Esophagus muscularis mucosa (tissue), 4 donors: Measurements from ENCODE around the gene CC2D1A. TPM values are rescaled to one million over a fixed set of nuclear protein-coding genes. Genes with fewer than 3 reads are reported as not detected.

Source experiments
- DNase-seq: peaks from one replicate; pipeline ENCODE4 v3.0.0-alpha.2; 2017; ENCODE audit errors: extremely low spot score
- H3K27ac ChIP-seq, 4 donors: fragments of 200-600 bp; sonication (generic); replicated peaks in 1 of 4; 1 replicate in 3 of 4; 2 replicates in 1 of 4; pipeline ENCODE4 v1.5.1; 2016 to 2019; ENCODE audit warnings: mild to moderate bottlenecking in 1 of 4
- H3K27me3 ChIP-seq, 4 donors: fragments of 200-600 bp; sonication (generic); one replicate each; pipeline versions ENCODE4 v1.5.1 to v1.6.0; 2016 to 2019
- H3K36me3 ChIP-seq, 4 donors: fragments of 200-600 bp; sonication (generic); one replicate each; pipeline ENCODE4 v1.5.1; 2016 to 2019
- H3K4me1 ChIP-seq, 4 donors: fragments of 200-600 bp; sonication (generic); one replicate each; pipeline ENCODE4 v1.5.1; 2016 to 2019
- H3K4me3 ChIP-seq, 4 donors: fragments of 200-600 bp; sonication (generic); 1 replicate in 2 of 4; 2 replicates in 2 of 4; pipeline ENCODE4 v1.5.1; 2016 to 2019; ENCODE audit warnings: mild to moderate bottlenecking in 4 of 4, moderate library complexity in 1 of 4
- H3K9me3 ChIP-seq, 4 donors: fragments of 200-600 bp; sonication (generic); 1 replicate in 3 of 4; 2 replicates in 1 of 4; pipeline ENCODE4 v1.5.1; 2016 to 2019
- EP300 ChIP-seq: sonication (generic); formaldehyde crosslinking; IDR thresholded peaks from one replicate; pipeline ENCODE4 v1.6.1; 2017; ENCODE audit warnings: antibody characterized with exemption
- POLR2A ChIP-seq: fragments of 450-650 bp; IDR thresholded peaks from one replicate; pipeline ENCODE4 v1.6.1; 2017; ENCODE audit warnings: antibody characterized with exemption, moderate library complexity, mild to moderate bottlenecking, low read depth
- POLR2AphosphoS5 ChIP-seq, 2 donors: sonication (generic); formaldehyde crosslinking; IDR thresholded peaks; one replicate each; pipeline ENCODE4 v1.6.1; 2017; ENCODE audit warnings: antibody characterized with exemption in 2 of 2
- WGBS: methylation state at CpG from one replicate; pipeline ENCODE4 v1.1.5; 2018; 5-methylcytosine and 5-hydroxymethylcytosine counted together
- intact Hi-C: fragments of 100-400 bp; cut with DNase I; formaldehyde crosslinking; loops from one replicate; pipeline ENCODE4 v1.15.1; 2023
- total RNA-seq, 4 donors: library from RNA; depleted of rRNA; stranded (reverse); fragments of >200 nt; gene quantifications; one replicate each; pipeline versions ENCODE4 v1.1.0 to v1.2.1, GENCODE V29; 2016
- TF ChIP-seq, protein P1 (sequence below), 3 experiments: fragments of 200-600 bp in 2 of 3; fragments of 450-650 bp in 1 of 3; sonication (generic) in 2 of 3; IDR thresholded peaks; one replicate each; pipeline ENCODE4 v1.5.1; 2017 to 2019; ENCODE audit warnings: antibody characterized with exemption in 3 of 3, mild to moderate bottlenecking in 2 of 3, moderate library complexity in 1 of 3

Gene CC2D1A
- total RNA-seq, 4 donors from 2014 or later: 22.9 to 42.8 (median 33.6) TPM

GRCh38 chr19:13872339-13872694 is 33.7 kb upstream of the CC2D1A start:
- Histone ChIP-seq H3K4me1 (peaks cover 7 to 16% (median 11%) of the 10 kb centered on the region in 4 donors), H3K9me3 (no peaks in the 10 kb centered on the region), H3K27ac (no peak overlapping the region), H3K36me3 (no peaks in the 10 kb centered on the region), H3K4me3 (peak overlapping the region; percentile 39 to 55 (median 47)), H3K27me3 (peaks cover 0 to 9% (median 0%) of the 10 kb centered on the region in 4 donors)
- intact Hi-C loops: no loop called here
- 53% methylated on average over 5 of the region's 5 CpGs for WGBS
- no peak for DNase-seq
- TF ChIP-seq POLR2A (no peak), POLR2AphosphoS5 (IDR thresholded peaks at IDR 0.05) (no peak), EP300 (no peak)
- TF ChIP-seq, protein P1, sequence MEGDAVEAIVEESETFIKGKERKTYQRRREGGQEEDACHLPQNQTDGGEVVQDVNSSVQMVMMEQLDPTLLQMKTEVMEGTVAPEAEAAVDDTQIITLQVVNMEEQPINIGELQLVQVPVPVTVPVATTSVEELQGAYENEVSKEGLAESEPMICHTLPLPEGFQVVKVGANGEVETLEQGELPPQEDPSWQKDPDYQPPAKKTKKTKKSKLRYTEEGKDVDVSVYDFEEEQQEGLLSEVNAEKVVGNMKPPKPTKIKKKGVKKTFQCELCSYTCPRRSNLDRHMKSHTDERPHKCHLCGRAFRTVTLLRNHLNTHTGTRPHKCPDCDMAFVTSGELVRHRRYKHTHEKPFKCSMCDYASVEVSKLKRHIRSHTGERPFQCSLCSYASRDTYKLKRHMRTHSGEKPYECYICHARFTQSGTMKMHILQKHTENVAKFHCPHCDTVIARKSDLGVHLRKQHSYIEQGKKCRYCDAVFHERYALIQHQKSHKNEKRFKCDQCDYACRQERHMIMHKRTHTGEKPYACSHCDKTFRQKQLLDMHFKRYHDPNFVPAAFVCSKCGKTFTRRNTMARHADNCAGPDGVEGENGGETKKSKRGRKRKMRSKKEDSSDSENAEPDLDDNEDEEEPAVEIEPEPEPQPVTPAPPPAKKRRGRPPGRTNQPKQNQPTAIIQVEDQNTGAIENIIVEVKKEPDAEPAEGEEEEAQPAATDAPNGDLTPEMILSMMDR (IDR thresholded peaks at IDR 0.05): no peak

DNA sequence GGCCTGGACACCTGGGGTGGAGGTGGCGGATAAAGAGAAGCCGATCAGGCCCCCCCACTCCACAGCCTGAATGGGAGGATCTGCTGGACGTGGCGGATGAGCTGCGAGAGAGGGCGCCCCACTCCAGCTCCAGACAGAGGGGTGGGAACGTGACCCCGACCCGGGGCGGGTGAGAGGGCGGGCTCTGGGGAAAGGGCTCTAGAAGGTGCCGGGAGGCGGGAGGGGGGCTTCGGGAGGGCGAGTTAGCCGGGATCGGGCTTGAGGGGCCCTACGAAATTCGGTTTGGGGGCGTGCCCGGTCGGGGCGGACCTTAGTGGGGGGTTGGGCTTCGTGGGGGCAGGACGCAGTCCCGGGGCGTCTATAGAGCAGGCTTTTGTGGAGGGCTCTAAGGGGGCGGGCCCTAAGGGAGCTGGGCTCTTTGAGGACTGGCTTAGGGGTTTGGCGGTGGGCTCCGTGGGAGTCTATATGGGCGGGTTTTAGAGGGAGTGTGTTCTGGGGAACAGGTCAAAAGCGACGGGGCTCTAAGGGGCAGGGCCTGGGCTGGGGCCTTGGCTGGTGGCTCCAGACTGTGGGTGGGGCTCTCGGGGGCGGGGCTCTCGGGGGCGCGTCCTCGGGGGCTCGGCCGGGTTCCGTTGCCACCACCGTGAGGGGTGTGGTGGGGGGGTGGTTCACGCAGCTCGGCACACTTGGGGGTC is 33.2 kb upstream of the CC2D1A start:
- no peaks in the 10 kb centered on the region for H3K36me3 ChIP-seq
- peaks cover 7 to 16% (median 11%) of the 10 kb centered on the region in 4 donors for H3K4me1 ChIP-seq
- no peak for TF ChIP-seq EP300
- no peak for TF ChIP-seq POLR2A
- no peak for TF ChIP-seq POLR2AphosphoS5 (IDR thresholded peaks at IDR 0.05)
- TF ChIP-seq, protein P1 (IDR thresholded peaks at IDR 0.05): peak in 1 of 3 experiments; percentile 5
- intact Hi-C loops: no loop called here
- H3K4me3 ChIP-seq: peak overlapping the region; percentile 39 to 55 (median 47)
- H3K27me3 ChIP-seq: peaks cover 0 to 9% (median 0%) of the 10 kb centered on the region in 4 donors
- H3K9me3 ChIP-seq: no peaks in the 10 kb centered on the region
- 13% methylated on average over 13 of the region's 45 CpGs for WGBS
- no peak for DNase-seq
- H3K27ac ChIP-seq: no peak overlapping the region

DNA sequence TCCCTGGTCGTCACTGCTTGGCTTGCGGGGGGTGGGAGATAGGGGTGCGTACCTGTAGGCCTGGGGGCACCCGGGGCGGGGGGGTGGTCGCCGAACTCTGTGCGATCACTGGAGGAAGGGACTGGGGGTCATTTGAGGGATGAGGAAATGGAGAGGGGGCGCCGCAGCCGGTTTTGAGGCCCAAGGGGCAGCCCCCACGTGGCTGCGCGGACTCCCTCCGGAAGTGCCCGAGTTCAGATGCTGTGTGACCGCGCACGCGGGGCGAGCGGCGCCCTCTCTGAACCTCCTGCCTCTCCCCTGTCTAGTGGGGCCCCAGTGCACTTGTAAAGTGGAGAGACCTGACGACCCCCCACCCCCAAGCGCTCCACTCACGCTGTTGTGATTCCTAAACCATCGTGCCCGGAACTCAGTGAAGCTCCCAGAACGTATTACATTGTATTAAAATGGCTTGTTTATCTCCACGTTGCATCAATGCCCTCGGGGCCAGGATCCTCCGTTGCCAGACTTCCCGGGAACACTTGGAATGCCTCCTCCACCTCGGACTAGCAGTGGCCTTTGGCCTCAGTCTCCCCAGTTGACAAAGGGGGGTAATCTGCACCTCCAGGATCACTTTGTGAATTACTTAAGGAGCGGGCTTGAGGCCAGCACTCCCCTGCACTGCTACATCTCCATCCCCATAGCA is 32.0 kb upstream of the CC2D1A start:
- Histone ChIP-seq H3K9me3 (no peaks in the 10 kb centered on the region), H3K4me3 (no peak overlapping the region), H3K36me3 (no peaks in the 10 kb centered on the region), H3K4me1 (peaks cover 7 to 16% (median 11%) of the 10 kb centered on the region in 4 donors), H3K27ac (no peak overlapping the region), H3K27me3 (peaks cover 0 to 9% (median 0%) of the 10 kb centered on the region in 4 donors)
- intact Hi-C loops: no loop called here
- TF ChIP-seq, protein P1 (IDR thresholded peaks at IDR 0.05): no peak
- TF ChIP-seq EP300 (no peak), POLR2AphosphoS5 (IDR thresholded peaks at IDR 0.05) (no peak), POLR2A (no peak)
- WGBS: 65% methylated on average over 24 of the region's 35 CpGs
- no peak for DNase-seq

GRCh38 chr19:13875824-13876223 is 30.2 kb upstream of the CC2D1A start:
- H3K27ac ChIP-seq: no peak overlapping the region
- no peak overlapping the region for H3K4me3 ChIP-seq
- no peaks in the 10 kb centered on the region for H3K36me3 ChIP-seq
- intact Hi-C loops: no loop called here
- H3K9me3 ChIP-seq: no peaks in the 10 kb centered on the region
- TF ChIP-seq POLR2A: no peak
- TF ChIP-seq POLR2AphosphoS5 (IDR thresholded peaks at IDR 0.05): no peak
- TF ChIP-seq EP300: no peak
- TF ChIP-seq, protein P1 (IDR thresholded peaks at IDR 0.05): no peak
- peaks cover 0 to 9% (median 0%) of the 10 kb centered on the region in 4 donors for H3K27me3 ChIP-seq
- no peak for DNase-seq
- WGBS: 96% methylated on average over 5 of the region's 5 CpGs
- peaks cover 13 to 31% (median 27%) of the 10 kb centered on the region in 4 donors for H3K4me1 ChIP-seq
